CD1c-positive myeloid dendritic cell (primary cell): Measurements from ENCODE around the gene BSN.

Source experiments
- DNase-seq: peaks from one replicate; pipeline ENCODE4 v3.0.0-alpha.2; 2016; ENCODE audit errors: extremely low spot score

The BSN gene

GRCh38 chr3:49553692-49554632, at the start of gene BSN:
Gene BSN (plus strand): TSS chr3:49554477. CDS start chr3:49554603, 126 bp downstream.
- peak; percentile 82 for DNase-seq

- DNase-seq, result no peak
These were observed 47.4 kb upstream of the BSN start for GRCh38 chr3:49506906-49507305.

- no peak for DNase-seq
These were observed 45.2 kb upstream of the BSN start for GRCh38 chr3:49509028-49509561.

GRCh38 chr3:49511639-49512038, 42.6 kb upstream of the BSN start:
- DNase-seq, result no peak

GRCh38 chr3:49512781-49513355, 41.4 kb upstream of the BSN start:
- no peak for DNase-seq

- no peak for DNase-seq
These were observed 40.7 kb upstream of the BSN start for GRCh38 chr3:49513494-49514124.

GRCh38 chr3:49518016-49518415, 36.3 kb upstream of the BSN start:
- no peak for DNase-seq

GRCh38 chr3:49518441-49518840, 35.8 kb upstream of the BSN start:
- DNase-seq, result no peak

GRCh38 chr3:49519296-49519695, 35.0 kb upstream of the BSN start:
- no peak for DNase-seq

GRCh38 chr3:49519916-49520385, 34.3 kb upstream of the BSN start:
- DNase-seq, result peak; percentile 49

GRCh38 chr3:49523756-49524747, 30.2 kb upstream of the BSN start:
- DNase-seq, result peak; percentile 43

GRCh38 chr3:49529567-49529966, 24.7 kb upstream of the BSN start:
- no peak for DNase-seq

- DNase-seq, result no peak
These were observed 24.0 kb upstream of the BSN start for GRCh38 chr3:49530231-49530630.

- DNase-seq, result no peak
These were observed 23.6 kb upstream of the BSN start for GRCh38 chr3:49530701-49531100.

GRCh38 chr3:49531218-49531617, 23.1 kb upstream of the BSN start:
- no peak for DNase-seq

GRCh38 chr3:49531715-49532114, 22.6 kb upstream of the BSN start:
- DNase-seq, result no peak

GRCh38 chr3:49533031-49533430, 21.2 kb upstream of the BSN start:
- DNase-seq, result no peak

- DNase-seq, result no peak
These were observed 20.3 kb upstream of the BSN start for GRCh38 chr3:49533786-49534519.

GRCh38 chr3:49534581-49535441, 19.5 kb upstream of the BSN start:
- no peak for DNase-seq
